ENCODE measurements around the gene TTI1. TPM values are rescaled to one million over a fixed set of nuclear protein-coding genes. Genes with fewer than 3 reads are reported as not detected.

The TTI1 gene
- total RNA-seq, 2 experiments from 2014 or later = 29.3 to 32.2 TPM

- Mint-ChIP-seq H3K4me1 (ENCODE audit: low read depth) (no peaks in the 10 kb centered on the region), H3K9me3 (ENCODE audit: insufficient read depth) (no peaks in the 10 kb centered on the region), H3K4me3 (no peak overlapping the region), H3K36me3 (ENCODE audit: low read depth) (no peaks in the 10 kb centered on the region), H3K27me3 (ENCODE audit: low read depth) (peaks cover 12% of the 10 kb centered on the region), H3K27ac (no peak overlapping the region)
- ChIA-PET CTCF (no interaction called here), POLR2A (no interaction called here)
- DNase-seq = no peak
- ATAC-seq = no peak
These were observed 79.1 kb downstream of the TTI1 start for GRCh38 chr20:37954190-37954589.

- POLR2A ChIA-PET = no interaction called here
These were observed 84.3 kb downstream of the TTI1 start for GRCh38 chr20:37948956-37949355.

GRCh38 chr20:37947943-37948342 is 85.3 kb downstream of the TTI1 start:
- ChIA-PET POLR2A (no interaction called here), CTCF (no interaction called here)
- H3K4me3 Mint-ChIP-seq = no peak overlapping the region
- H3K4me1 Mint-ChIP-seq (ENCODE audit: low read depth) = no peaks in the 10 kb centered on the region
- DNase-seq (no peak), ATAC-seq (no peak)
- peaks cover 2% of the 10 kb centered on the region for H3K27me3 Mint-ChIP-seq (ENCODE audit: low read depth)
- no peak overlapping the region for H3K27ac Mint-ChIP-seq
- H3K9me3 Mint-ChIP-seq (ENCODE audit: insufficient read depth) = no peaks in the 10 kb centered on the region
- no peaks in the 10 kb centered on the region for H3K36me3 Mint-ChIP-seq (ENCODE audit: low read depth)

More at GRCh38 chr20:37948956-37949355, 84.3 kb downstream of the TTI1 start:
- CTCF ChIA-PET = no interaction called here
- ATAC-seq (no peak), DNase-seq (no peak)
- Mint-ChIP-seq H3K4me1 (ENCODE audit: low read depth) (no peaks in the 10 kb centered on the region), H3K27ac (no peak overlapping the region), H3K4me3 (no peak overlapping the region), H3K27me3 (ENCODE audit: low read depth) (peaks cover 2% of the 10 kb centered on the region), H3K9me3 (ENCODE audit: insufficient read depth) (no peaks in the 10 kb centered on the region), H3K36me3 (ENCODE audit: low read depth) (no peaks in the 10 kb centered on the region)

- Mint-ChIP-seq H3K4me1 (ENCODE audit: low read depth) (no peaks in the 10 kb centered on the region), H3K27ac (no peak overlapping the region), H3K36me3 (ENCODE audit: low read depth) (no peaks in the 10 kb centered on the region), H3K27me3 (ENCODE audit: low read depth) (peaks cover 2% of the 10 kb centered on the region), H3K4me3 (no peak overlapping the region), H3K9me3 (ENCODE audit: insufficient read depth) (no peaks in the 10 kb centered on the region)
- POLR2A ChIA-PET = no interaction called here
- DNase-seq (no peak), ATAC-seq (no peak)
- CTCF ChIA-PET = no interaction called here
These were observed 86.3 kb downstream of the TTI1 start for GRCh38 chr20:37946946-37947345.

GRCh38 chr20:37945091-37945547 is 88.1 kb downstream of the TTI1 start:
- no peaks in the 10 kb centered on the region for H3K9me3 Mint-ChIP-seq (ENCODE audit: insufficient read depth)
- no peak overlapping the region for H3K4me3 Mint-ChIP-seq
- H3K36me3 Mint-ChIP-seq (ENCODE audit: low read depth) = no peaks in the 10 kb centered on the region
- ATAC-seq = no peak
- POLR2A ChIA-PET = no interaction called here
- H3K4me1 Mint-ChIP-seq (ENCODE audit: low read depth) = no peaks in the 10 kb centered on the region
- no peak for DNase-seq
- CTCF ChIA-PET = no interaction called here
- H3K27me3 Mint-ChIP-seq (ENCODE audit: low read depth) = peaks cover 2% of the 10 kb centered on the region
- no peak overlapping the region for H3K27ac Mint-ChIP-seq

GRCh38 chr20:37944456-37944981 is 88.7 kb downstream of the TTI1 start:
- Mint-ChIP-seq H3K27me3 (ENCODE audit: low read depth) (peaks cover 2% of the 10 kb centered on the region), H3K9me3 (ENCODE audit: insufficient read depth) (no peaks in the 10 kb centered on the region), H3K4me3 (no peak overlapping the region), H3K36me3 (ENCODE audit: low read depth) (no peaks in the 10 kb centered on the region), H3K27ac (no peak overlapping the region), H3K4me1 (ENCODE audit: low read depth) (no peaks in the 10 kb centered on the region)
- ATAC-seq (no peak), DNase-seq (no peak)
- CTCF ChIA-PET = no interaction called here
- POLR2A ChIA-PET = no interaction called here

- ChIA-PET CTCF (no interaction called here), POLR2A (no interaction called here)
- Mint-ChIP-seq H3K4me3 (no peak overlapping the region), H3K27me3 (ENCODE audit: low read depth) (peaks cover 2% of the 10 kb centered on the region), H3K27ac (no peak overlapping the region), H3K9me3 (ENCODE audit: insufficient read depth) (no peaks in the 10 kb centered on the region), H3K36me3 (ENCODE audit: low read depth) (no peaks in the 10 kb centered on the region), H3K4me1 (ENCODE audit: low read depth) (no peaks in the 10 kb centered on the region)
- ATAC-seq = no peak
- DNase-seq = no peak
These were observed 89.5 kb downstream of the TTI1 start for GRCh38 chr20:37943501-37944455.

- POLR2A ChIA-PET = no interaction called here
These were observed 90.2 kb downstream of the TTI1 start for GRCh38 chr20:37943033-37943432.

GRCh38 chr20:37941992-37942391 is 91.3 kb downstream of the TTI1 start:
- DNase-seq = no peak
- ChIA-PET POLR2A (no interaction called here), CTCF (no interaction called here)
- Mint-ChIP-seq H3K27ac (no peak overlapping the region), H3K36me3 (ENCODE audit: low read depth) (no peaks in the 10 kb centered on the region), H3K4me1 (ENCODE audit: low read depth) (no peaks in the 10 kb centered on the region), H3K27me3 (ENCODE audit: low read depth) (peaks cover 2% of the 10 kb centered on the region), H3K9me3 (ENCODE audit: insufficient read depth) (no peaks in the 10 kb centered on the region), H3K4me3 (no peak overlapping the region)
- no peak for ATAC-seq

More at GRCh38 chr20:37943033-37943432, 90.2 kb downstream of the TTI1 start:
- no peaks in the 10 kb centered on the region for H3K4me1 Mint-ChIP-seq (ENCODE audit: low read depth)
- no peak overlapping the region for H3K27ac Mint-ChIP-seq
- peaks cover 2% of the 10 kb centered on the region for H3K27me3 Mint-ChIP-seq (ENCODE audit: low read depth)
- no peaks in the 10 kb centered on the region for H3K36me3 Mint-ChIP-seq (ENCODE audit: low read depth)
- no peaks in the 10 kb centered on the region for H3K9me3 Mint-ChIP-seq (ENCODE audit: insufficient read depth)
- DNase-seq (no peak), ATAC-seq (no peak)
- H3K4me3 Mint-ChIP-seq = no peak overlapping the region
- CTCF ChIA-PET = no interaction called here

- Mint-ChIP-seq H3K27me3 (ENCODE audit: low read depth) (no peaks in the 10 kb centered on the region), H3K4me3 (no peak overlapping the region), H3K4me1 (ENCODE audit: low read depth) (no peaks in the 10 kb centered on the region), H3K27ac (no peak overlapping the region), H3K9me3 (ENCODE audit: insufficient read depth) (no peaks in the 10 kb centered on the region), H3K36me3 (ENCODE audit: low read depth) (no peaks in the 10 kb centered on the region)
- CTCF ChIA-PET = no interaction called here
- POLR2A ChIA-PET = no interaction called here
- ATAC-seq (no peak), DNase-seq (no peak)
These were observed 91.9 kb downstream of the TTI1 start for GRCh38 chr20:37941332-37941731.

- DNase-seq = no peak
- Mint-ChIP-seq H3K4me1 (ENCODE audit: low read depth) (no peaks in the 10 kb centered on the region), H3K4me3 (no peak overlapping the region), H3K27ac (no peak overlapping the region), H3K27me3 (ENCODE audit: low read depth) (no peaks in the 10 kb centered on the region), H3K36me3 (ENCODE audit: low read depth) (no peaks in the 10 kb centered on the region), H3K9me3 (ENCODE audit: insufficient read depth) (no peaks in the 10 kb centered on the region)
- ChIA-PET POLR2A (no interaction called here), CTCF (no interaction called here)
- ATAC-seq = no peak
These were observed 92.4 kb downstream of the TTI1 start for GRCh38 chr20:37940858-37941257.

- Mint-ChIP-seq H3K36me3 (ENCODE audit: low read depth) (no peaks in the 10 kb centered on the region), H3K27me3 (ENCODE audit: low read depth) (no peaks in the 10 kb centered on the region), H3K27ac (no peak overlapping the region), H3K4me3 (no peak overlapping the region), H3K4me1 (ENCODE audit: low read depth) (no peaks in the 10 kb centered on the region), H3K9me3 (ENCODE audit: insufficient read depth) (no peaks in the 10 kb centered on the region)
- ChIA-PET CTCF (no interaction called here), POLR2A (no interaction called here)
- ATAC-seq = no peak
- DNase-seq = no peak
These were observed 93.3 kb downstream of the TTI1 start for GRCh38 chr20:37939701-37940560.

Measured in activated CD8-positive, alpha-beta T cell treated with anti-CD3 and anti-CD28 coated beads, Interleukin-2, amount 10 ng/mL, durations not matched to agents 7 days and 5 days (primary cell).